ENCODE results near the gene CFAP97.

The CFAP97 gene

GRCh38 chr4:185203486-185204237 is at the start of gene CFAP97:
TSS of gene CFAP97 (minus strand) at chr4:185204000. CDS start at chr4:185191196, 12,804 bp downstream.
- H3K9ac ChIP-seq: no peak within 1 kb of the TSS
- H3K79me2 ChIP-seq: no peaks in the 10 kb centered on the region
- no peak for TF ChIP-seq CTCF (IDR thresholded peaks at IDR 0.05)
- peak within 1 kb of the TSS; percentile 92 for H2AFZ ChIP-seq
- no peaks in the 10 kb centered on the region for H3K27me3 ChIP-seq (ENCODE audit: control insufficient read depth, insufficient read depth, low read length)
- no peaks in the 10 kb centered on the region for H3K9me3 ChIP-seq (ENCODE audit: control insufficient read depth, low read length)
- H3K27ac ChIP-seq: peak within 1 kb of the TSS; percentile 90
- H3K36me3 ChIP-seq (ENCODE audit: control insufficient read depth, insufficient read depth, low read length): no peaks in the 10 kb centered on the region
- peaks cover 9% of the 10 kb centered on the region for H3K4me1 ChIP-seq
- peak within 1 kb of the TSS; percentile 81 for H3K4me3 ChIP-seq (ENCODE audit: low read depth, low read length)
- peak within 1 kb of the TSS; percentile 70 for H3K4me2 ChIP-seq (ENCODE audit: low read length)

- H3K36me3 ChIP-seq (ENCODE audit: control insufficient read depth, insufficient read depth, low read length): no peaks in the 10 kb centered on the region
- H3K4me1 ChIP-seq: no peaks in the 10 kb centered on the region
- H3K9me3 ChIP-seq (ENCODE audit: control insufficient read depth, low read length): no peaks in the 10 kb centered on the region
- no peaks in the 10 kb centered on the region for H3K79me2 ChIP-seq
- no peak overlapping the region for H3K27ac ChIP-seq
- no peak overlapping the region for H3K4me2 ChIP-seq (ENCODE audit: low read length)
- no peak overlapping the region for H3K9ac ChIP-seq
- no peaks in the 10 kb centered on the region for H3K27me3 ChIP-seq (ENCODE audit: control insufficient read depth, insufficient read depth, low read length)
- H2AFZ ChIP-seq: no peak overlapping the region
- H3K4me3 ChIP-seq (ENCODE audit: low read depth, low read length): no peak overlapping the region
- TF ChIP-seq CTCF (IDR thresholded peaks at IDR 0.05): no peak
Observed at GRCh38 chr4:185249105-185249504, 45.3 kb upstream of the CFAP97 start.

- TF ChIP-seq CTCF (IDR thresholded peaks at IDR 0.05): no peak
- H3K79me2 ChIP-seq: no peaks in the 10 kb centered on the region
- no peak overlapping the region for H3K4me2 ChIP-seq (ENCODE audit: low read length)
- H3K27ac ChIP-seq: no peak overlapping the region
- no peak overlapping the region for H2AFZ ChIP-seq
- no peak overlapping the region for H3K4me3 ChIP-seq (ENCODE audit: low read depth, low read length)
- no peaks in the 10 kb centered on the region for H3K27me3 ChIP-seq (ENCODE audit: control insufficient read depth, insufficient read depth, low read length)
- no peaks in the 10 kb centered on the region for H3K36me3 ChIP-seq (ENCODE audit: control insufficient read depth, insufficient read depth, low read length)
- H3K9me3 ChIP-seq (ENCODE audit: control insufficient read depth, low read length): no peaks in the 10 kb centered on the region
- no peaks in the 10 kb centered on the region for H3K4me1 ChIP-seq
- no peak overlapping the region for H3K9ac ChIP-seq
Observed at GRCh38 chr4:185248393-185249039, 44.7 kb upstream of the CFAP97 start.

- Histone ChIP-seq H3K9ac (no peak overlapping the region), H3K9me3 (ENCODE audit: control insufficient read depth, low read length) (no peaks in the 10 kb centered on the region), H2AFZ (no peak overlapping the region), H3K4me2 (ENCODE audit: low read length) (no peak overlapping the region), H3K79me2 (no peaks in the 10 kb centered on the region), H3K4me1 (no peaks in the 10 kb centered on the region), H3K36me3 (ENCODE audit: control insufficient read depth, insufficient read depth, low read length) (no peaks in the 10 kb centered on the region), H3K27ac (no peak overlapping the region), H3K27me3 (ENCODE audit: control insufficient read depth, insufficient read depth, low read length) (no peaks in the 10 kb centered on the region), H3K4me3 (ENCODE audit: low read depth, low read length) (no peak overlapping the region)
- TF ChIP-seq CTCF (IDR thresholded peaks at IDR 0.05): no peak
Observed at GRCh38 chr4:185247151-185247550, 43.4 kb upstream of the CFAP97 start.
